Psoas muscle (tissue), 8 donors: Measurements from ENCODE around the gene CACNA1D. TPM values are rescaled to one million over a fixed set of nuclear protein-coding genes. Genes with fewer than 3 reads are reported as not detected.
A peak's percentile ranks its signal among the peaks of the same experiment; 100 is the strongest.

Source experiments
- ATAC-seq, 4 donors: fragments of 200-7000 bp; cut with Tn5 transposase; one replicate each; pipeline ENCODE4 v1.9.1; 2020; ENCODE audit warnings: moderate library complexity in 3 of 4, mild to moderate bottlenecking in 2 of 4
- DNase-seq, 2 donors: peaks; one replicate each; pipeline ENCODE4 v3.0.0-alpha.2; 2020
- H3K27ac ChIP-seq: fragments of 200-600 bp; one replicate; pipeline ENCODE4 v1.8.0; 2022
- H3K27me3 ChIP-seq, 3 donors: fragments of 200-600 bp in 1 of 3; one replicate each; pipeline versions ENCODE4 v1.6.1 to v1.8.0; 2013 to 2022; ENCODE audit warnings: low read length in 2 of 3, mild to moderate bottlenecking in 2 of 3, moderate library complexity in 1 of 3; ENCODE audit not compliant: insufficient read depth in 3 of 3
- H3K36me3 ChIP-seq, 2 donors: fragments of 200-600 bp in 1 of 2; one replicate each; pipeline versions ENCODE4 v1.6.1 to v1.8.0; 2013 to 2022; ENCODE audit warnings: low read depth in 1 of 2, mild to moderate bottlenecking in 1 of 2, moderate library complexity in 1 of 2; ENCODE audit not compliant: insufficient read depth in 1 of 2
- H3K4me1 ChIP-seq: fragments of 200-600 bp; one replicate; pipeline ENCODE4 v1.8.0; 2022
- H3K4me3 ChIP-seq: fragments of 200-600 bp; one replicate; pipeline ENCODE4 v1.8.0; 2022; ENCODE audit warnings: mild to moderate bottlenecking
- H3K9me3 ChIP-seq: fragments of 200-600 bp; one replicate; pipeline ENCODE4 v1.8.0; 2022
- WGBS, 3 donors: extraction: QIAGEN DNeasy Blood & Tissue Kit; methylation state at CpG; one replicate each; pipeline versions ENCODE4 v1.1.6 to v1.1.7; 2013; 5-methylcytosine and 5-hydroxymethylcytosine counted together
- intact Hi-C, 2 donors: fragments of 100-400 bp; cut with DNase I; formaldehyde crosslinking; loops; one replicate each; pipeline versions ENCODE4 v1.11.0 to v1.14.2; 2022
- polyA plus RNA-seq, 3 donors: library from polyadenylated mRNA; stranded (reverse); fragments of 200-250 nt; gene quantifications; one replicate each; pipeline ENCODE4 v1.2.3, GENCODE V29; 2013
- total RNA-seq, 4 donors: library from RNA; stranded (reverse); fragmentation: NEBNext Ultra II Directional in 2 of 4; extraction: Animal tissue kit (Norgen Biotek cat#: 25700) in 2 of 4; gene quantifications; one replicate each; pipeline versions ENCODE4 v1.2.1 to v1.2.4, GENCODE V29; 2021 to 2023
- TF ChIP-seq, protein P1 (sequence below): fragments of 200-600 bp; IDR thresholded peaks from one replicate; pipeline ENCODE4 v1.8.0; 2022; ENCODE audit warnings: antibody characterized with exemption
- donor health status: healthy with polysubstance abuse.
- donor health status: DM: no; HTN: no; CAD: no; lungs with moderate emphysema.
- donor health status: Bipolar disorder and iron deficiency.
- donor health status: healthy.
- donor health status: DM: yes; HTN: yes; CAD: no.
- donor health status: DM: no; HTN: no; CAD: no.
- donor health status: DM: no; HTN: no; CAD: no.
- donor health status: DM: yes; HTN: yes; CAD: no.

The CACNA1D gene
- total and polyA plus RNA-seq, 7 donors = 0.05 to 0.82 (median 0.28) TPM; not detected in 2

DNA sequence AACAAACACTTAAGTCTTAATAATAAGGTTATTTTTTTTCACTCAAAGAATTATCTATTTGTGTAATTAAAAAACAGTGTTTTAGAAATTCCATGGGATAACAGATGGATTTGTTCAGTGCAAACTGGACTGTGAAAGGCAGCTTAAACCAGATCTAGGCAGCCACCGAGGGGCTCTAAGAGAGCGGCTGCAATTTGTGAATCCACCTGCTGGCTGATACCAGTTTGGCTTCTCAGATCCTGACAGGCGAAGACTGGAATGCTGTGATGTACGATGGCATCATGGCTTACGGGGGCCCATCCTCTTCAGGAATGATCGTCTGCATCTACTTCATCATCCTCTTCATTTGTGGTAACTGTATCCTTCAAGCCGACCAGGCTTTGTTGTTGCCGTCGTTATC is 232.2 kb downstream of the CACNA1D start:
- TF ChIP-seq, protein P1, sequence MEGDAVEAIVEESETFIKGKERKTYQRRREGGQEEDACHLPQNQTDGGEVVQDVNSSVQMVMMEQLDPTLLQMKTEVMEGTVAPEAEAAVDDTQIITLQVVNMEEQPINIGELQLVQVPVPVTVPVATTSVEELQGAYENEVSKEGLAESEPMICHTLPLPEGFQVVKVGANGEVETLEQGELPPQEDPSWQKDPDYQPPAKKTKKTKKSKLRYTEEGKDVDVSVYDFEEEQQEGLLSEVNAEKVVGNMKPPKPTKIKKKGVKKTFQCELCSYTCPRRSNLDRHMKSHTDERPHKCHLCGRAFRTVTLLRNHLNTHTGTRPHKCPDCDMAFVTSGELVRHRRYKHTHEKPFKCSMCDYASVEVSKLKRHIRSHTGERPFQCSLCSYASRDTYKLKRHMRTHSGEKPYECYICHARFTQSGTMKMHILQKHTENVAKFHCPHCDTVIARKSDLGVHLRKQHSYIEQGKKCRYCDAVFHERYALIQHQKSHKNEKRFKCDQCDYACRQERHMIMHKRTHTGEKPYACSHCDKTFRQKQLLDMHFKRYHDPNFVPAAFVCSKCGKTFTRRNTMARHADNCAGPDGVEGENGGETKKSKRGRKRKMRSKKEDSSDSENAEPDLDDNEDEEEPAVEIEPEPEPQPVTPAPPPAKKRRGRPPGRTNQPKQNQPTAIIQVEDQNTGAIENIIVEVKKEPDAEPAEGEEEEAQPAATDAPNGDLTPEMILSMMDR = no peak
- ATAC-seq (no peak), DNase-seq (no peak)
- H3K36me3 ChIP-seq = no peaks in the 10 kb centered on the region
- 60 to 73% (median 70%) methylated on average over 9 of the region's 9 CpGs for WGBS, 3 donors
- H3K9me3 ChIP-seq = no peaks in the 10 kb centered on the region
- H3K4me3 ChIP-seq = no peak overlapping the region
- H3K27me3 ChIP-seq = peaks cover 0 to 18% (median 3%) of the 10 kb centered on the region in 3 donors
- intact Hi-C loops = no loop called here
- no peaks in the 10 kb centered on the region for H3K4me1 ChIP-seq
- no peak overlapping the region for H3K27ac ChIP-seq

DNA sequence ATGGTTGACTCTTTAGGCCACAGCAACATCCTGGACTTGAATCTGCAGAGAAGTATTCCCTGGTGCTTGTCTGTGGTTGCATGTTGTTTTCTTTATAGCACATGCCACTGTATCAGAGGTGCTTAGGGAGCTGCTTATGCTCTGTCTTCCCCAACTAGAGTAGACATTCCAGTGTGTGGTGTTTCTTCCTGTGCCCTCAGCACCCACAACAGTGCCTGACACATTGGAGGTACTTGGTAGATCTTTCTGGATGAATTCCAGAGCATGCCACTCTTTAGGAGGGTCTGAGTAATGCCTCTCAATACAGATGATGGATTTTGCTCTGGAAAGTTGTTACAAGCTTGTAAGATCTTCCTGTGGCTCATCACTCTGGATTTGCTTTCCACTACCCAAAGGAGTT is 234.2 kb downstream of the CACNA1D start:
- ATAC-seq (no peak), DNase-seq (no peak)
- Histone ChIP-seq H3K27me3 (peaks cover 0 to 18% (median 3%) of the 10 kb centered on the region in 3 donors), H3K36me3 (no peaks in the 10 kb centered on the region), H3K4me1 (no peaks in the 10 kb centered on the region), H3K9me3 (no peaks in the 10 kb centered on the region), H3K27ac (no peak overlapping the region), H3K4me3 (no peak overlapping the region)
- TF ChIP-seq, protein P1 = no peak
- intact Hi-C loops = no loop called here

DNA sequence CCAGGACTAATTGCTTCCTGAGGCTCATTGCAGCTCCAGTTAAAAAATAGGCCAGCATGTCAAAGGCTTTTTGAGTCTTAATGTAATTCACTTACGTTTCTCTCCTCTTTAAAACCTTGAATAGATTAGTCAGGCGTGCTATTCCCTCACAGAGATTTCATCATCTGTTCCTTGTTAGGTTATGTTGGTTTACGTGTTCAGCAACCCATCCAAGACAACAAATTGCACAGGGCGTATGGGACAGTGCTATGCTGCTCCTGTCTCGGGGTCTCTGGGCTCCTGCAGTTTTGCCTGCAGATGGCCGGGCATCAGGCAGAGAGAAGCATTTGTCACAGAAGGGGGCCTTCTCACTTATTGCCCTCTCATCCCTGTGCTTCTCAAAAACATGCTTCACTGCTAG is 234.7 kb downstream of the CACNA1D start:
- intact Hi-C loops = no loop called here
- ATAC-seq (no peak), DNase-seq (no peak)
- Histone ChIP-seq H3K4me3 (no peak overlapping the region), H3K36me3 (no peaks in the 10 kb centered on the region), H3K27me3 (peaks cover 0 to 15% (median 3%) of the 10 kb centered on the region in 3 donors), H3K4me1 (no peaks in the 10 kb centered on the region), H3K27ac (no peak overlapping the region), H3K9me3 (no peaks in the 10 kb centered on the region)
- WGBS, 3 donors = 88 to 93% (median 91%) methylated on average over 6 of the region's 6 CpGs
- TF ChIP-seq, protein P1 = no peak

DNA sequence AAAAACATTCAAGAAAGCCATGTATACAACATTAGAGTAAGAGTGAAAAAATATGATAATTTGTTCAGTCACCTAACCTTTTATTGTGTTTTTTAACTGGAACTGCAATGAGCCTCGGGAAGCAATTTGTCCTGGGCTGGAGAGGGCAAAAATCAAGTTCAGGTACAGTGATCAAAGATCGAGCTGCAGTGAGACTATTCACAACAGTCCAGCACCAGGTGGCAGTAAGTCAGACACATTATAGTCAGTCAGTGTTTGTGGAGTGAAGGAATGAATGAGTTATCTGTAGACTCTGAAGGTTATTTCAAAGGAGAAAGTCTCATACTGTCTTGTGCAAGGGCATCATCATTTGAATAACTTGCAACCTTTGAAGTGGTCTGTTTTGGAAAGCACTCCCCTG is 235.2 kb downstream of the CACNA1D start:
- Histone ChIP-seq H3K9me3 (no peaks in the 10 kb centered on the region), H3K27ac (no peak overlapping the region), H3K4me3 (no peak overlapping the region), H3K27me3 (peaks cover 0 to 11% (median 0%) of the 10 kb centered on the region in 3 donors), H3K36me3 (no peaks in the 10 kb centered on the region), H3K4me1 (no peaks in the 10 kb centered on the region)
- TF ChIP-seq, protein P1 = no peak
- ATAC-seq (no peak), DNase-seq (no peak)
- intact Hi-C loops = no loop called here
- WGBS, 3 donors = 69 to 80% (median 75%) methylated on average over 2 of the region's 2 CpGs

DNA sequence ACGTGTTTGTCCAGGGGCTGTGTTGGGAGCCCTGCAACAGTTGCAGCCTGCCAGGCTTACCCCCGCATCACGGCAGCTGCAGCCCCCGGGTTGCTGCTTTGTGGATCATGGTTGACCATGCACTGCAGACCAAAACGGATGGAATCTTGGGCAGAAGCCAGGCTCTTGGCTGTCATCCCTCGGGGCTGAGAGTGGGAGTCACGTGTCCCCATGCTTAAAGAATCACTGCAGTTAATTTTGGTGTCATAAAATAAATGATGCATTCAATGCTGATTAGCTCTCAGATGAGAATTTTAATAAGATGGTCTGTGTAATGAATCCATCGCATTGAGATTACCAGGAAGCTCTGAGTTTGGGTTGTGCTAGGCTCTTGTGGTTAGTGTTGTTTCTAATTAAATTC is 236.2 kb downstream of the CACNA1D start:
- no peaks in the 10 kb centered on the region for H3K36me3 ChIP-seq
- H3K9me3 ChIP-seq = no peaks in the 10 kb centered on the region
- H3K4me3 ChIP-seq = no peak overlapping the region
- peak in 1 of 4 donors; percentile 47 for ATAC-seq
- H3K4me1 ChIP-seq = no peaks in the 10 kb centered on the region
- peaks cover 0 to 5% (median 0%) of the 10 kb centered on the region in 3 donors for H3K27me3 ChIP-seq
- DNase-seq = peak in 1 of 2 donors; percentile 23
- 16 to 22% (median 17%) methylated on average over 8 of the region's 8 CpGs for WGBS, 3 donors
- TF ChIP-seq, protein P1 = no peak
- H3K27ac ChIP-seq = no peak overlapping the region
- intact Hi-C loops = no loop called here
